CMK (cell line): ENCODE measurements around the gene NBEAL2.
"Not testable (repeated sequence)": the region's sequence is repeated elsewhere in the genome, so short reads cannot be mapped to it uniquely, and the experiment has no call there.

ENCODE experiments used
- DNase-seq: peaks from one replicate; pipeline ENCODE4 v3.0.0-alpha.2; 2010; ENCODE audit warnings: low read depth

Gene NBEAL2

DNA sequence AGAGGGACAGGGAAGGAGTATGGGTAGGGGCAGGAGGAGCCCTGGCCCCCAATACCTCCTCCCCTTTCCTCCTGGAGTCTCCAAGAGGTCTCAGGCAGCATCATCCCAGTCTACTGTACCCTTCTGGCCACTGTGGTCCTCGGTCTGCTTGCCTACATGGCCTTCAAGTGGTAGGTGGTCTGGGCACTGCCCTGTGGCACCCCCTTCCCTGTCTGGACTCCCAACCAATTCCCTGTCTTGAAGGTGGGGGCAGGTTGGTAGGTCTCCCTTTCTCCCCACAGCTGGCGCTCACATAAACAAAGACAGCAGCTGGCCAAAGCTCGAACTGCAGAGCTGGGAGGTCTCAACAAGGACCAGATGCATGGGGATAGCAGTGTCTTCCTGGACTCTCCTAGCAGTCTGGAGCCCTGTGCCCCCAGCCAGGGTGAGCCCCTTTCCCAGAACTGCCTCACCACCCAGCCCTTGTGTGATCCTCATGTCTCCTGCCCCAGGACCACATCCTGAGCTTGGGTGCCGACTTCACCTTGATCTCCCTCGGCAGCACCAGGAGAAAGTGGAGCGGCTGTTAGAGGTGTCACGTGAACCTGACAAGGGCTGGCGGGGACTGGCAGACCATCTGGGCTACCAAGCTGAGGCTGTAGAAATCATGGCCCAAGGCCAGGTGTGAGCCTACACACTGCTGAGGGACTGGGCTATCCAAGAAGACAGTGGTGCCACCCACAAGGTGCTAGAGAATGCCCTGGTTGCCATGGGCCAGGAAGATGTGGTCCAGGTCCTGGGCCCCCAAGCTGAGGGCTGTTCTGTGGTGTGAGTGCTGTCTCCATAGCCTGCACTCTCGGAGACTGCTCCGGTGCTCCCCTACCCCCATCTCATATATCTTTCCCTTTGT, 33.1 kb downstream of the NBEAL2 start:
- no peak for DNase-seq

DNA sequence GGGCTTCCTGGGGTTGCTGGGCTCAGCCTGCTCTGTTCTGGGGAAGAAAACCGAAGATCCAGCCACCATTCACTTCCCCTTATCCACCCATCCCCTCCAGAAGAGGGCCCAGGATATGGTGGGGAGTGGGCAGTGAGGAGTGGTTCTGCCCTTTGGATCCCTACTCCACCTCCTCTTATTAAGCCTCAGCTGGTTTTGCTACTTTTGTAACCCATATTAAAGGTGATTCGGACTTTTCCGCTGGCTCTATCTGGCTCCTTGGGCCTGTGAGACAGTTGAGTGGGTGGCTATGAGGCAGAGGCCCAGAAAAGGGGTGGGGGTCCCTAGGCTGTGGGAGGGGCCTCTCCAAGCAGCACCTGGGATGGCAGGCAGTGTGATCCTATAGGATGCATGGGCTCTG, 33.8 kb downstream of the NBEAL2 start:
- no peak for DNase-seq

- no peak for DNase-seq
Observed at GRCh38 chr3:47014036-47014435, 34.6 kb downstream of the NBEAL2 start.

GRCh38 chr3:47015151-47015550, 35.7 kb downstream of the NBEAL2 start:
- DNase-seq, result no peak

DNA sequence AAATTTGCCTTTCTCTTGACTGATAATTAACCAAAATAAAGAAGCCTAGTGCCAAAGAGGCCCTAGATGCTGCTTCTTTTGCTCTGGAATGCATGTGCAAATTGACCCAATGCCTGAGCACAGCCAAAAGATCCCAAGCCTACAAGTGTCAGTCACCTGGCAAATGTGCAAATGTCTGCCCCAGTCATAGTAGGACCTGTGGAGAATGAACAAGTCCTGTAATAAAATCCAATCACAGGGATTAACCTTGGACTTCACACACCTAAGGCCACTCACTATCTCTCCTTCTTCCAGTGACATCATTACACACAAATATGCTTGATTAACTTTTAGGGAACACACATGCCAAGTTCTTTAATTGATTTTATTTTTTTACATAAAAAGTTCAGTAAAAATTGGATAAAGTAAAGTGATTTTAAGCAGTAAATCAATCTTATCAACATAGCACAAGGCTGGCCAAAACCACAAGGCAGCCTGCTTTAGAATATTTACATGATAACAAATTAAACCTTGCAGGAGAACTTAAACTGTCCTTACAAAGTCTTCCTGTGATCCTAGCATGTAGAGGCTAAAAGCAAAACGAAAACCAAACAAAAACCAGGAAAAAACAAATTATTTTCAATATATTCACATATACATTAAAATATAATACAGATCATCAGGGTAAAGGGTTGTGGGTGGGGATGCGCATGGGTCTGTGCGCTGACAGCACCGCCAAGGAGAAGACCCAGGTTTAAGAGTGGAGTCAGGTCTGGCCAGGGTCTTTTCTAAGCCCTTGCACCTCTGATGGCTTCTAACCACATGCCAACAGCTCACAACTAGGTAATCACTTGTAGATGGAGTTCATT, 36.8 kb downstream of the NBEAL2 start:
- DNase-seq, result no peak

DNA sequence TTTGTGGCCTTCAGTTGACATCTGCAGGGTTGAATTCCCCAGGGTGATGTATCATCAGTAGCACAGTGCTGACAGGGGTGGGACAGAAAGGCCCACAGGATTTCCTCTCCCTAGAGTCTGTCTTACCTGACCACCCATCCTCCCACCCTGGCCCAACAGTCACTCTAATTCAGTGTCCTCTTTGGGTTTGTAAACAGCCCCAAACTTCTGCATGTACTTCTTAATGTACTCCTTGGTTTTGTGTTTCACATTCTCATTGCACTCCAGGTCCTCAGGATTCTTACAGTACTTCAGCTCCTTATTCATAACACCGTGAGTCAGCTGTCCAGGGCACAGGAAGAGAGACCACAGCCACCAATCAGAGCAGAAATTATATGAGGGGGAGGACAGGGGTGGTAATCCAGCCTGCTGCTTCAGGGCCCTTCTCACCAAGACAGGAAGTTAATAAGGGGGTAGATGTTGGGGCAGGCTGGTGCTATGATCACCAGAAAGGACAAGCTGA, 37.5 kb downstream of the NBEAL2 start:
- peak; percentile 66 for DNase-seq

DNA sequence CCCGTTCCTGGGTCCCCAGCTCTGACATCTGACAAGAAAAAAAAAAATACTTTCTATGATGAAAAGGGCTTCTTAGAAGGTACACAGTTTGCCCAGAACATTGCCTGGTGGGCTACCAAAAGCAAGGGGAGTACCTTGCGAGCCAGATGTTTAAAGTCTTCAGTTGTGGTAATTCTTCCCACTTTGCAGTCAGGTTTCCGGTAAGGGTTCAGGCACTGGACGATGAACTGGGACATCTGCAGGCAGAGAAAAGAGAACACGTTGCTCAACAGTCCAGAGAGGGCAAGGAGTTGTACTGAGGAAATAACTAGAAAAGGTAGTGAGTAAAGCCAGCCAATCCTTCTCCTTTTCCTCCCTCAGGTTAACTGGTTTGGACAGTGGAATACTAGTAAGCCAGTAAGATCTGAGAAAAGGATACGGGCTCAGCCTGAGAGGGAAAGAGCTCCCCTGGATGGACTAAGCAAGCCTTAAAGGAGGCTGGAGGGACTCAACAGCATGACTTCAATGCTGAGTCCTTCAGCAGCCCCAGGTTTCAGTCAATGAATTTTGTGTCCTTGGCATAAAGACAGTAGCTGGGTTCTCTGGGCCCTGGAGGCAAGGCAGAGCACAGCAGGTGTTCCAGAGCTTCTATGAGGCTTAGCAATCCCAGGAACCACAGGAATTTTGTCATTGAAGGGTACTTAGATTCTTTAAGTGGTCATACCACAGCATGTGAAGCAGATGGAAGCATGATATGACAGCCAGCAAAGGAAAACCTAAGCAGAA, 38.2 kb downstream of the NBEAL2 start:
- DNase-seq, result no peak

DNA sequence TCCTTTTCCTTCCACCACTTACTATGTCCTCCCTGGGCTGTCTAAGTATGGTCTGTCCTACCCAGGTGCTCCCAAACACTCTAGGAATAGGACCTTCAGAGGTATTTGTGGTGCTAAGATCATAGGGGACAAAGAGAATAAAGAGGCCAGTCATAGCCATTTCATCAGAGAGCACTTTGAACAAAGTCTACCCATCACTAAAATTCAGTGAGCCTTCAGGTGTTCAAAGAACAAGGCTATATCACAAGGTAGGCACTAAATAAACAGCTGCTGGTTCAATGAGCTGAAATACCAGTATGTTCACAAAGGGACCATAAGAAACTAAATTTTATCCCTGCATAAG, 38.8 kb downstream of the NBEAL2 start:
- no peak for DNase-seq

GRCh38 chr3:47019201-47019600, 39.7 kb downstream of the NBEAL2 start:
- DNase-seq, result no peak

DNA sequence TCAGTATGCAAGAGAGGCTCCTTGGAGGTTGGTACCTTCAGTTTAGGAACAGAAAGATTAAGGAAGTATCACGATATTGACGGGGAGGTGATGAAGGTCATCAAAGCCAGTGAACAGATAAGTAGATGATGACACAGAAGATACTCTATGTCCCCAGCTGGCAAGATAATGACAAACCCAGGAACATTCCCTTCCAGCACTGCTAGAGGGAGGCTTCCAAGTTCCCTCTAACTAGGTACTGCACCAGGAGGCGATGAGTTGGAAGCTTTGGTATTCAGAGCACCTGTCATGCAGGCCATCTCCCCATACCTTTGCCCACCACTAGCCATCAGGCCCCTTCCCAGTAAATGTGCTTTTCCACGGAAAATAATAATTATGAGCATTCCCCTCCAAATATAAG, 40.8 kb downstream of the NBEAL2 start:
- no peak for DNase-seq

GRCh38 chr3:47022641-47023071, 43.2 kb downstream of the NBEAL2 start:
- no peak for DNase-seq

- no peak for DNase-seq
Observed at GRCh38 chr3:47024932-47025331, 45.5 kb downstream of the NBEAL2 start.

DNA sequence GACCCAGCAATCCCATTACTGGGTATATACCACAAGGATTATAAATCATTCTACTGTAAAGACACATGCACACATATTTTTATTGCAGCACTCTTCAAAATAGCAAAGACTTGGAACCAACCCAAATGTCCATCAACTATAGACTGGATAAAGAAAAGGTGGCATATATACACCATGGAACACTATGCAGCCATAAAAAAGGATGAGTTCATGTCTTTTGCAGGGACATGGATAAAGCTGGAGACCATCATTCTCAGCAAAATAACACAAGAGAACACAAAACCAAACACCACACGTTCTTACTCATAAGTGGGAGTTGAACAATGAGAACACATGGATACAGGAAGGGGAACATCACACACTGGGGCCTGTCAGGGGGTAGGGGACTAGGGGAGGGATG, 47.0 kb downstream of the NBEAL2 start:
- not testable (repeated sequence) for DNase-seq

GRCh38 chr3:47028146-47028545, 48.7 kb downstream of the NBEAL2 start:
- no peak for DNase-seq

DNA sequence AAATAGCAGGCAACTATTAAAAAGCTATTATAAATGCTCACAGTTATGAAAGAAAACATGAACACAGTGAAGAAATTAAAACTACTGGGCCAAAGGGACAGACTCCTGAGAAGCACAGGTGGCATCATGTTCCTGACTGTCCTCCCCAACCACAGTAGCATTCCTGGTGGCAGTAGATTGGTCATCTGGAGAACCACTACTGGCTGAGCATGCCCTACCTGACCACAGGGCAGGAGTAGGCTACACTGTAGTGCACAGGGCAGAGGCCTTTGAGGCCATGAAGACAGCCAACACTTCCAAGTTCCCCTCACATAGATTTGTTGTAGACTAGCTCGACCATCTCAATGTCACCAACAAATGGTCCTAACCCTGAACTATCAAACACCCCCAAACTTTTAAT, 49.2 kb downstream of the NBEAL2 start:
- no peak for DNase-seq

DNA sequence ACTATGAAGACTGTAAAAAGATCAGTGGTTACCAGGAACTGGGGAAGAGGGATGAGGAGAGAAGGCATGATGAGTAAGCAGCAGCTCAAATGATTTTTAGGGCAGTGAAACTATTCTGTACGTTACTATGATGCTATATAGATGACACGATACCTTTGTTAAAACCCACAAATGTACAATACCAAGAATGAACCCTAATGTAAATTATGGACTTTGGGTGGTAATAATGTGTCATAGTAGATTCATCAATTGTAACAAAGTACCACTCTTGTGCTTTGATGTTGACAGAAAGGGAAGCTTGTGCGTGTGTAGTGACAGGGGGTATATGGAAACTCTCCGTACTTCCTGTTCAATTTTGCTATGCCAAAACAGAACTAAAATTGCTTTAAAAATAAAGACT, 51.6 kb downstream of the NBEAL2 start:
- not testable (repeated sequence) for DNase-seq

DNA sequence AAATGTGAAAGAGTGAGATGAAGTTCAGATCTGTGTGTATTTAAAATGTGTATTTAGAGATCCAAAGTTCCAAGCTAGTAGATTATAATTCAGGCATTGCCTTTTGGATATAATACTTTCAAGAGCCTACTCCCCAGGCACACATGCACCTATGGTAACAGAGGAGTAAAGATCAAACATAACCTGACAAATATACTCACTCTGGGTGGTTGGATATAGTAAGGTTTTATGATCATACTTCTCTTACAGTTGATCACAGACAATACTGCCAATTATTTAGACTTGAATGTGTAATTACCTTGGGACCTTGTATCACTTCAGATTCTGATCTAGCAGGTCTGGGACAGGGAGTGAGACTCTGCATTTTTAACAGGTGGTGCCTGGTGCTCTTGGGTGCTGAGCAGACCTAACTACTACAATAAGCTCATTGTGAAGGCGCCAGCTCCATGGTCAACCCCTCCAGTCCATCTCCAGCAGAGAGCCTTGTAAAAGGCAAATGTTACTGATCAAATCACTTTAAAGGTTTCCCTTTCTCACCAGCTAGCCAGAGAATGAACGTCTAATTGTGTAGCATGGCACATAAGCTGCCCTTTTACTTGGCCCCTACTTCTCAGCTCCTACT, 55.5 kb downstream of the NBEAL2 start:
- DNase-seq, result no peak

- no peak for DNase-seq
Observed at GRCh38 chr3:47035645-47036044, 56.2 kb downstream of the NBEAL2 start.

- DNase-seq, result no peak
Observed at GRCh38 chr3:47036145-47036544, 56.7 kb downstream of the NBEAL2 start.

GRCh38 chr3:47037302-47037701, 57.8 kb downstream of the NBEAL2 start:
- not testable (repeated sequence) for DNase-seq

- no peak for DNase-seq
Observed at GRCh38 chr3:47041114-47041513, 61.6 kb downstream of the NBEAL2 start.
